Kidney glomerular epithelial cell (primary cell): ENCODE measurements around the gene RGS13.
A peak's percentile ranks its signal among the peaks of the same experiment; 100 is the strongest.

Source experiments
- DNase-seq: peaks from one replicate; lab custom pipeline; 2025; lab: John Stamatoyannopoulos, UW

The RGS13 gene

DNA sequence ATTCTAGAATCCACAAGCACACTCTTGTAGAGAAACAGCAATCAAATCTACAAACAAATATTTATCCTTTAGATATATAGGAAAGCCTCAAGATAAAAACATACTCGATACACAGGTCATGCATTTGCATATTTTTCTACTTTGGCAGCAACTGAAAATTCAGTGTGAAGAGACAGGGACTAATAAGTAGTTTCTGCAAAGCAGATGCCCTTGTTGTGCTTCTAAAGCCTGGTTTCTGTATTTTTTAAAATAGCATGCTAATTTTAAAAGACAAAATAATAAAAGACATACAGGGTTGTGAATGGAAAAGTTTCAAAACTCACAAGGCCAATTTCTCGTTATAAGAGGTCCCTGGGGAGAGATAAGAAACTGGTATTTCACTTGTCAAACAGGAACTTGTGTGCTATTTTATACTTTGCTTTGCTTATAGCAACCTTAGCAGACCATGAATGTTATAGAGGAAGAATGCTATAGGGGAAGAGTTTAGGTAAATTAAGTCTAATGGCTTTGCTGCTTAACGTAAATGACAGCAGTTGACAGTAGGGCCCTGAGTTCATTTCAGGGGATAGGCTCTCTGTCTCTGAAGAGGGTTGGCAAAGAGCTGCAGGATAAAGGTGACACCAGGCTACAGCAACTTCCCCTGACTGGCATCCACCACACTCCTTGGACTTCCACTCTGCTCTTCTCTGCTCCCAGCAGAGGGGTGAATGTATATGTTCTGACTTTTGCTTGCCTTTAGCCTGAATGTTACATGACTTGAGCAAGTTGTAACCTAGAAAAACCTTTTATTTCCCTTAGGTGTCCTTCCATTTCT is 9.4 kb upstream of the RGS13 start:
- DNase-seq, result no peak

DNA sequence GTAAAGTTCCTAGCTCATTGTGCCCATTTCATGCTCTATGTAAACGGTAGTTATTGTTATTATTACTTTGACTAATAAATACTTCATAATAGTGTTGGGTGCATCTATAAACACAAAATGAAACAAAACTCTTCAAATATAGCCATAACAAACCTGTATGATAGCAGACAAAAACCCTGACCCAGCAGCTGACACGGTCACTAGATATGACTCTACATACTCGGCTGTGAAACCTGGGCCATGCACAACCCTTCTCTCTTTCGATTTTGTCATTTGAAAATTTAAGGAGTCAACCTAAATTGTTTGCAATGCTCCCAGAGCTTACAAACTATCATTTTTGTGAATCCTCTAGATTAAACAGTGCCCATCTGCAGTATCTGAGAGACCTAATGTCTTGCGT is 8.0 kb upstream of the RGS13 start:
- DNase-seq, result no peak

GRCh38 chr1:192628396-192629057 is 7.4 kb upstream of the RGS13 start:
- no peak for DNase-seq

DNA sequence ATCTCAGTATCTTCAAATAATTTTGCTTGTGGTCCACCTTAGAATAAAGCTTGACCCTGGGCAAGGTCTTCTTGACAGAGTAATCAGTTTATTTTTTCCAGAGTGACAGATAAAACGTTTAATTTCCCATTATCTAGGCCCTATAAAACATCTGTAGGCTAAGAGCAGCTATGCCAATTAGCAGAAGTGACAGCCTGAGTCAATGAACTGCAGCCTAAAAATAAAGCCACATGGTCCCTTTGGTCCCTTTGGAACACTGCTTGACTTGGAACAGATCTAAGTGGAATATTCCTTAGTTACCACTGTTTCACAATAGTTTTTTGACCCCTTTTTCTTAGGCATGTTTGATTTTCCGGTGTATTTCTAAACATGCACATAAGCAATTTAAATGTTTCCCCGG is 6.3 kb upstream of the RGS13 start:
- DNase-seq, result no peak

DNA sequence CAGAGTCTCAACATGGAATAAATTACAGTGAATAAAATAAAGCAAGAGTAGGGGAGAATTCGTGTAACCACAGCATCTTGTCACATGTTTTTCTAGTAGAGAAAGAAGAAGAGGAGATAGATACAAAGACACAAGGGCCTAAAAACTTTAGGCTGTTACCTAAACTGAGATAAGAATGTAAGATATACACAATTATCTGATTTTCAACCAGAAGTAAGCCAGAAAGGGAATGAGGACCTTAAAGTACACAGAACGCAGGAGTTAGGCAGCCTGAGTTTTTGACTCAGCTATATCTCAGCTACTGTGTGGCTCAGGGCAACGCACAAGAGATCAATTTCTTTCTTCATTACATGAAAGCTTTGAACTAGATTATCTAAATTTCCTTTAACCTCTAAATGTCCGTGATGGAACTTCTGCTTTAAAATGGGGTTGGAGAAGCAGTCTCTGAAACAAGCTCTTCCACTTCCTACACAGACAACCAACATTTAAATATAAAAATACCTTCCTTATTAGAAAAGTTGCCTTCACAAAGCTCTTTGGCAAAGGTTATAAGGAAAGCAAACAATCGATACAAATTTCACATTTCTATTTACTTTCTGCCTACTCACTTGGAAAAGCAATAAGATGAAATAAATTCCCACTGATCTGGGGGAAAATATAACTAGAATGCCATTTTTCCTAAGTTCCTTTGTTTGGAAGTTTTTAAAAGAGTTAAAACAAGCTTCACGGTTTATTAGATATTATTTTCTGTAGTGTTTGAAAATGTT is 5.2 kb upstream of the RGS13 start:
- DNase-seq, result no peak

DNA sequence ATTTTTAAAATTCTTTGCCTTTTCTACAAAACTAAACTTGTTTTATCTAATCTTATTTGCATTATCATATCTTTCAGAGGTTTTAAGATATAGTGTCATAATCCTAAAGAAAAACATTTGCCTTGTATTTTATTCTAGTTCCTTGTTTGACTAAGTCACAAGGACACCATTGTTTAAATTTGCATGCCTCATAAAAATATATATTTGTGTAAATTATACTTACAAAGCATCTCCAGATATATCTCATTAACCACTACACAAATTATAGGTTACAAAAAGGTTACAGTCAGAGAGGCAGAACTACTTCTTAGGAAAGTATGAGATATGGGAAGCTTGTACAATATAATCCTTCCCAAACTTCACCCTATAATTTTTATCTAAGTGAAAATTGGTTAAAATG is 4.2 kb upstream of the RGS13 start:
- no peak for DNase-seq

- no peak for DNase-seq
Observed at GRCh38 chr1:192632188-192632587, 3.8 kb upstream of the RGS13 start.

- DNase-seq, result no peak
Observed at GRCh38 chr1:192632641-192633532, 3.1 kb upstream of the RGS13 start.

- no peak for DNase-seq
Observed at GRCh38 chr1:192633533-192634253, 2.3 kb upstream of the RGS13 start.

GRCh38 chr1:192635041-192635440 is 906 bp upstream of the RGS13 start:
- DNase-seq, result no peak

DNA sequence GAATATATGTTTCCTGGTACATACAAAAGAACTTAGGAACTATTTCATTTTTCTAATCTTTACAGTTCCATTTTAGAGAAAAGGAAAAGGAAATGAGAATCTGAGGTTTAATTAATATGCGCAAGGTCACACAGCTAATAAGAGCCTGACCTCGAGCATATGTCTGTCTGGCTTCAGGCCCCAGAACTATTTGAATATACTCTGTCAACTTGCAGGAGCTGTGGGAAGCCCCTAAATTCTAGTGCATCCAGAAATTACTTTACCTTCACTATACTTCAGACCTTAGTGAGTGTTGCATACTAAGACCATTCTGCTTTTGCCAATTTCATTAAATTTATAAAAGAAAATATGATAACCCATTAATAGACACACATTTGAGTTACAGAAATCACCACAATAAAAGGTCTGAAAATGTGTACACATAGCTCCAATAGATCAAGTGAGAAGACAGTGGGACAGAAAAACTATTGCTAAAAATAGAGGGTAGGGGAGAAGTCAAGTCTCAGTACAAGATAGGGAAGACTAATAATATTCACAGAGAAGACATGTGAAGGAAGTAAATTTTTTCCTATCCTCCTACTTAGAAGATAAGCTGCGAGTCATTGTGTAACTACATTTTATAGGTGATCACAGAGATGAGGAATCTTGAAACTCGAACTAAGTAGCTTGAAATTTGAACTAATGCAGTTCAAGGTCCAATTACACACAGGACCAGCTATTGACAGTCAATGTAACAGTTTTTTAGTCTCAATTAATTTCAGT is 3.8 kb downstream of the RGS13 start:
- peak; percentile 42 for DNase-seq

GRCh38 chr1:192652159-192652558 is 16.2 kb downstream of the RGS13 start:
- DNase-seq, result no peak

GRCh38 chr1:192654120-192654519 is 18.2 kb downstream of the RGS13 start:
- DNase-seq, result no peak

DNA sequence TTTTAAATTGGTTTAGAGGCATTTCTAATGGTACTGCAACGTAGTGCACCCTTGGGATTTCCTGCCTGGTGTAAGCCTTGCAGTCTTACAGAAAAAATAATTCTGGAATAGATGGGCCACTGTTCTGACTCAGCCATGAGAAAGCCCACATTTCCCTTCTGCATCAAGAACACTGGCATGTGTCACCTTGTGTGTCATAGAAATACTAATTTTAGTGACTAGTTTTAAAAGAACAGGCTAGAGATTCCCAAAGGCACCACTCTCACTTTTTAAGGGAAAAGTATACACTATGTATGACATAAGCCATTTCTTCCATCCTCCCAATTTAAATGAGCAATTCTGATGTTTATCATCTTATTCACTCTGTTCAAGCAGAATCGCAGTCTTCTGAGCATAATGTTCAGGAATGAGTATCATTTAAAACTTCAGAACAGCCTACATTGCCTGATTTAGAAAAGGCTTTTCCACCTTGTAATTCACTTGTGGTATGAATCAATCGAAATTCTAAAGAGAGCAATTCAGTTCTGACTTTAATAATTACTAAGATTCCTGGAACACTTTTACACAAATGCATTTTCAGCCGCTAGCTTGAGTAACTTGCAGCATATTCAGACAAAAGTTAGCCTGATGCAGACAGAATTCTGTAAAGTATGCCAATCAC is 18.8 kb downstream of the RGS13 start:
- DNase-seq, result no peak

DNA sequence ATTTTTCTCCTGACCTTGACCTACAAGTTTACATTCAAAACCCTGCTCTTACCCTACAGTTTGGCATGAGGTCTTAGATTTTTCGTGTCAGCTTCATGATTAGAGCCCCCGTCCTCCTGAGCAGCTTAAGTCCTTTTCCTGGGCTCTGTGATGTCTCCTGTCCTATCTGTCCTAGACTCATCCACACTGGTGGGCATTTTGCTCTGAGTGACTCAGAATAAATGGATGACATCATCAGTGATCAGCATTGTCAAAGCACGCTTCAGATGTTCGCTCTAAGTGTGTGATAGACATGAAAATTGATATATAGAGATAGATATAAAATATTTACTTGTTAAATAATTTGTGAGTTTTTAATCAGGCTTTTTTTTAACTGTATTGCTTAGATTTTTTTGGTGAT is 21.8 kb downstream of the RGS13 start:
- no peak for DNase-seq

DNA sequence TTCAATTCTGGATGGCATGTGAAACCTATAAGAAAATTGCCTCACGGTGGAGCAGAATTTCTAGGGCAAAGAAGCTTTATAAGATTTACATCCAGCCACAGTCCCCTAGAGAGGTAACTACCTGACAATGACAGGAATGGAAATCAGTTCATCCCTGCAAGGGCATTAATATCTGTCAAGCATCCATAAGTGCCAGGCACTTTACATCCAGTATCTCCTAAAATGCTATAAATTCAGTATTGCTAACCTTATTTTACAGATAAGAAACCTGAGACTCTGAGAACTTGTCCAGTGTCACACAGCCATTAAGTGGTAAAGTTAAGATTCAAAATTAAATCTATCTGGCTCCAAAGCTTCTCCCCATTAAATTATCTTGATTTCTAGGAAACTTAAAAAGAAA is 22.3 kb downstream of the RGS13 start:
- no peak for DNase-seq

GRCh38 chr1:192660613-192661012 is 24.7 kb downstream of the RGS13 start:
- DNase-seq, result no peak

DNA sequence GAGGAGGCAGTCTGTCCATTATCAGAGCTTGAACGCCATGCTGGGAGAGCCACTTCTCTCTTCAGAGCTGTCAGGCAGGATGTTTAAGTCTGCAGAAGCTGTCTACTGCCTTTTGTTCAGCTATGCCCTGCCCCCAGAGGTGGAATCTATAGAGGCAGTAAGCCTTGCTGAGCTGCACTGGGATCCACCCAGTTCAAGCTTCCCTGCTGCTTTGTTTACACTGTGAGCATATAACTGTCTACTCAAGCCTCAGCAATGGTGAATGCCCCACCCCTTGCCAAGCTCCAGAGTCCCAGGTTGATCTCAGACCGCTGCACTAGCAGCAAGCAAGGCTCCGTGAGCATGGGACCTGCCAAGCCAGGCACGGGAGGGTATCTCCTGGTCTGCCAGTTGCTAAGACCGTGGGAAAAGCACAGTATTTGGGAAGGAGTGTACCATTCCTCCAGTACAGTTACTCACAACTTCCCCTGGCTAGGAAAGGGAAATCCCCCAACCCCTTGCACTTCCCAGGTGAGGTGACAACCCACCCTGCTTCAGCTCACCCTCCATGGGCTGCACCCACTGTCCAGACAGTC is 32.5 kb downstream of the RGS13 start:
- no peak for DNase-seq

- no peak for DNase-seq
Observed at GRCh38 chr1:192669174-192669573, 33.2 kb downstream of the RGS13 start.

DNA sequence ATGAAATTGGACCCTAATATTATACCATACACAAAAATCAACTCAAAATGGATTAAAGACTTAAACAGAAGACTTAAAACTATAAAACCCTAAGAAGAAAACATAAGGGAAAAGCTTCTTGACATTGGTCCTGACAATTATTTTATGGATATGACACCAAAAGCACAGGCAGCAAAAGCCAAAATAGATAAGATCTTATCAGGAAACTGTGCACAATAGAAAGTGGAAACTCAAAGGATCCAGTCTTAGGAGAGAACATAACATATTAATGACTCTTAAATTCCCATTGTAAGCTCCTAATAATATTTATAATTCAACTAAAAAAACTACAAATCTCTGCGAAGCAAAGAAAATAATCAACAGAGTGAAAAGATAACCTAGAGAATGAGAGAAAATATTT is 39.8 kb downstream of the RGS13 start:
- no peak for DNase-seq
